Breast epithelium (tissue), 3 donors: Measurements from ENCODE around the gene PLPP3.

Source experiments
- POLR2A ChIP-seq: fragments of 450-650 bp; IDR thresholded peaks from one replicate; pipeline ENCODE4 v1.6.1; 2016; ENCODE audit warnings: antibody characterized with exemption, mild to moderate bottlenecking, moderate library complexity
- POLR2AphosphoS5 ChIP-seq, 3 donors: sonication (generic); formaldehyde crosslinking; IDR thresholded peaks; one replicate each; pipeline ENCODE4 v1.6.1; 2017; ENCODE audit warnings: antibody characterized with exemption in 3 of 3
- TF ChIP-seq, protein P1 (sequence below), 3 donors: fragments of 450-650 bp; IDR thresholded peaks; one replicate each; pipeline ENCODE4 v1.5.1; 2016 to 2017; ENCODE audit warnings: antibody characterized with exemption in 3 of 3, mild to moderate bottlenecking in 3 of 3, moderate library complexity in 3 of 3

DNA sequence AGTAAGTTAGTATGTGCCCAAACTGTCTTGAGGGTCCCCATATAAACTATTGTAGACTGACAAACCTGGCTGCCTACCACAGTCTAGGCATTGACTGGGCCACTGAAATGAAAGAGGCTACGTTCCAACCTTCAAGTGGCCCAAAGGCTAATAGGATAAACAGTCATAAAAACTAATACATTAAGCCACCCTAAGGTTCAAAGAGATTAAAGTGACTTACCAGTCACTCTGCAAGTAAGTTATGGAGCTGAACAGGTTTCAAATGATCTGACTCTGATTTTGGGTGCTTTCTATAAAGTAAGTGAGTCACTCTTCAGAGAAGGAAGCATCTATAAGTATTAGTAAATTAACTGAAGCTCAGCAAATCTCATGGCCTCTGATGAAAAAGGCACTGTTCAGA lies 38.0 kb downstream of the PLPP3 start:
- TF ChIP-seq, protein P1, sequence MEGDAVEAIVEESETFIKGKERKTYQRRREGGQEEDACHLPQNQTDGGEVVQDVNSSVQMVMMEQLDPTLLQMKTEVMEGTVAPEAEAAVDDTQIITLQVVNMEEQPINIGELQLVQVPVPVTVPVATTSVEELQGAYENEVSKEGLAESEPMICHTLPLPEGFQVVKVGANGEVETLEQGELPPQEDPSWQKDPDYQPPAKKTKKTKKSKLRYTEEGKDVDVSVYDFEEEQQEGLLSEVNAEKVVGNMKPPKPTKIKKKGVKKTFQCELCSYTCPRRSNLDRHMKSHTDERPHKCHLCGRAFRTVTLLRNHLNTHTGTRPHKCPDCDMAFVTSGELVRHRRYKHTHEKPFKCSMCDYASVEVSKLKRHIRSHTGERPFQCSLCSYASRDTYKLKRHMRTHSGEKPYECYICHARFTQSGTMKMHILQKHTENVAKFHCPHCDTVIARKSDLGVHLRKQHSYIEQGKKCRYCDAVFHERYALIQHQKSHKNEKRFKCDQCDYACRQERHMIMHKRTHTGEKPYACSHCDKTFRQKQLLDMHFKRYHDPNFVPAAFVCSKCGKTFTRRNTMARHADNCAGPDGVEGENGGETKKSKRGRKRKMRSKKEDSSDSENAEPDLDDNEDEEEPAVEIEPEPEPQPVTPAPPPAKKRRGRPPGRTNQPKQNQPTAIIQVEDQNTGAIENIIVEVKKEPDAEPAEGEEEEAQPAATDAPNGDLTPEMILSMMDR (IDR thresholded peaks at IDR 0.05), result no peak
- no peak for TF ChIP-seq POLR2AphosphoS5 (IDR thresholded peaks at IDR 0.05)
- TF ChIP-seq POLR2A, result no peak
